ENCODE measurements around the gene DCHS1. TPM values are rescaled to one million over a fixed set of nuclear protein-coding genes. Genes with fewer than 3 reads are reported as not detected.

The DCHS1 gene
- total RNA-seq, 1 donor from 2014 or later = 177 TPM

DNA sequence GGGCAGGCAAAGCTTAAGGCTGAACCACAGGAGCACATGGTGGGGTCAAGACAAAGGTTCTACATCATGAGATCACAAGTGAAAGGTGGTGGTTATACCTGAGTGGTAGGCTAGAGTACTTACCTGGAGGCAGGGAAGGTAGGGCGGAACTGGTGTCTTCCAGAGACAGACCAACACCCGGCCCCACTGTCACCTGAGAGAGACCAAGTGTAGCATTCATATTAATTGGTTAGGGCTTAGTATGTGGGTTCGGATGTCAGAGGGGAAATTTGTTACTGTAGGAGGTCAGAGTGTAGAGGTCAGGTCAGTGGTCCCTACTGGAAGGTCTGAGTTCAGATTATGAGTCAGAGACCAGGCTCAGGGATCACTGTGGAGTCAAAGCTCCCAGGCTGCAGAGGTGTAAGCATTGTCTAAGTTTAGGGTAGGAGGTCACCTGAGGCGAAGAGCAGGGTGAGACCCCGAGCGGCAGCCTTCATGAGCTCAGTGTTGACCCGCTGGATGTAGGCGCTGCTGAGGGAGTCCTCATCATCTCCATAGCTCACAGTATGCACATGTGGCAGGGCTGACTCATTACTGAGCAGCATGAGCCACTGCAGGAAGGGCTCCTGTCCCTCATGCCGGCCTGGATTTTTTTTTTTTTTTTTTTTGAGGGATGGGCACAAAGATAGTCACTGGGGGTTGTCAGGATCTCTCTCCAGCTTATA is 39.6 kb downstream of the DCHS1 start:
- no peak for DNase-seq (ENCODE audit: extremely low read depth, low read depth, low spot score)

DNA sequence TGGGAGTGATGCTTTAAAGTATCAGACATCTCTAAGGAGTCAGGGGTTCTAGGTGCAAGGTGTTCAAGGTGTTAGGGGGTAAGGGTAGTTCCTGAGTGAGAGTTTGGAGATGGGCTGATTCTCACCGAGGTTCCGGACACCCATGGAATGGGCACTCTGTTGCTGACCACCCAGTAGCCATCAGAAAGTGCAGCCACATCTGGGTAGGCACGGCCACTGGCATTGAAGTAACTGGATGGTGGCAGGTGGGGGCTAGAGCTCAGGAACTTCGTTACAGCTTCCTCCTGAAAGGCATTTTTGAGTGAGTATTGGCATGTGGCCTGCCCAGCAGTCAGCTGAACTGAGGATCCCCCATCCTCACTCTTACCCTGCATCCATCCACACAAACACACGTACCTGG is 40.6 kb downstream of the DCHS1 start:
- DNase-seq (ENCODE audit: extremely low read depth, low read depth, low spot score) = no peak

DNA sequence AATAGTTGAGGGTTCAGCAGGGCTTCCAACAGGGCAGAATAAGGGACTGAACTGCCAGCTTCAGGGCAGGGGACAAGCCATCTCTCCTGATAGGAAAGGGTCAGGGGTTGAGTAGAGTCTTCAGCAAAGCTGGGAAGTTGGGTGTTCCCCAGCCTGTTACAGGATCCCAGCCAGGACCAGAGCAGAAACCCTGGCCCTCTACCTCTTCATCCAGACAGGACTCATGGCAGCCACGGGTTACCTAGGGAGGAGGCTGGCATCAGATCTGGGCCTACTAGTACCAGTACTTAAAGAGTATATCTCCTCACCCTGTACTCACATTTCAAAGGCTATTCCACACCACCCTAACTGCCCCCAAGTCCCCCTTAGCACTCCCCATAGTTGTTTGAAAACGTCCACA is 41.2 kb downstream of the DCHS1 start:
- DNase-seq (ENCODE audit: extremely low read depth, low read depth, low spot score) = no peak

DNA sequence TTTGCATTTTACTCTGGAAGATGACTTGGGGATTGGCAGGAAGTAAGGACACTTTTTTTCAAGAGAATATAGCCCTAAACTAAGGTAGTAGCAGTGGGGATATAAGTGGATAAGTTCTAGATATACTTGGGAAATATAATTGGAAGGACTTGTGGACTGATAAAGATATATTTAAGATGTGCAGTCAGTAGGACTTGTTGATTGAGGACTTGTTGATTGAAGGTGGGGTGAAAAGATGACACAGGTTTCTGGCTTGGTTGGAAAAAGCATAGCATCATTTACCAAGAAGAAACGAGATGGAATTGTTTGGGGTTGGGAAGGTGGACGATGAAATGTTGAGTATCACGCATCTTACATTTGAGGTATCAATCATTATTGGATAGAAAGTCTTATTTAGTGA is 42.1 kb downstream of the DCHS1 start:
- DNase-seq (ENCODE audit: extremely low read depth, low read depth, low spot score) = no peak

DNA sequence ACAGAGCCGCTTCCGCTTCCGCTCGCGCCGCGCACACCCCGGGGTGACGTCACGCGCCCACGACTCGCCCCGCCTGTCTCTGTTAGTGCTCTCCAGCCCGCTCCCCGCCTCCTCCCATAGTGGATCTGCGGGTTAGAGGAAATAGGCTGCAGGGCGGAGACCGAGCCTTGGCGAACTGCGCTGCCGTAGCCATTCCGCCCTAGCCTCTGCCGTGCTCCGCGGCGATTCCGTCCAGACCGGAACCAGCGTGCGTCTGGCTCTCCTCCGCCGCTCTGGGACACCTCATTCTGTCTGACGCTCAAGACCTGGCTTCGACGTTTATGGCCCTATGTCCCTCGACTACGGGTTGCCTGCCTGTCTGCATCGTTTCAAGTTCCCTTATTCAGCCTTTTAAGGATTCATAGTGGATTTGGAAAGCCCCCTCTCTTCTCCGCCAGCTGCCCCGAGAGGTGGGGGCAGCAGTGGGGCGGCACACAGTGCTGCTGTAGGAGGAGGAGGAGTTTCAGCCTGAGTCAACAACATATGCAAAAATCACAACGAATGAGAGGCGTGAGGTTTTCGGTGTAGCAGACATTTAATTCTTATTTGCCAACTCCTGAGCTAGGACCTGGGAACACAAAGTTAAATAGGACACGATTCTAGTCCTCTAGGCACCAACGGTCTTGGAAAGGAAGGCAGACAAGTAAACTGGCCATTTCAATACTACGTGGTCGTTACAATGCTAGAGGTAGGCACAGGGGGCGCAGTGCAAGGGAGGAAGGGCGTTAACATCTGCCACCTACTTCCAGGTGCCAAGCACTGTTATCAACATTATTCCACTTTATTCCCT is 43.2 kb downstream of the DCHS1 start, which contains the start of gene TAF10:
Gene TAF10, minus strand, starts transcription at position 4 of the 829 bp plus-strand sequence. CDS start 27 bp downstream, outside the sequence.
- no peak for DNase-seq (ENCODE audit: extremely low read depth, low read depth, low spot score)

DNA sequence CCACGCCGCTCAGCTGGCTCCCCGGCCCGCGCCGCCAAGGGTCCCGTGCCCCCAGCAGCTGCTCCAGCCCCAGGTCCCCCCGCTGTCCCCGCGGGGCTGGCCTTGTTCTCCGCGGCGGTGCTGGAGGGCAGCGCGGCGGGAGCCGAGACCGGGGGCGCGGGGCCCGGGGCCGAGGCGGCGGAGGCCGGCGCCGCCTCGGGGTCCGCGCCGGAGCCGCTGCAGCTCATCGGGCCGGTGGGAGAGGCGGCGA is 43.7 kb downstream of the DCHS1 start:
- no peak for DNase-seq (ENCODE audit: extremely low read depth, low read depth, low spot score)

DNA sequence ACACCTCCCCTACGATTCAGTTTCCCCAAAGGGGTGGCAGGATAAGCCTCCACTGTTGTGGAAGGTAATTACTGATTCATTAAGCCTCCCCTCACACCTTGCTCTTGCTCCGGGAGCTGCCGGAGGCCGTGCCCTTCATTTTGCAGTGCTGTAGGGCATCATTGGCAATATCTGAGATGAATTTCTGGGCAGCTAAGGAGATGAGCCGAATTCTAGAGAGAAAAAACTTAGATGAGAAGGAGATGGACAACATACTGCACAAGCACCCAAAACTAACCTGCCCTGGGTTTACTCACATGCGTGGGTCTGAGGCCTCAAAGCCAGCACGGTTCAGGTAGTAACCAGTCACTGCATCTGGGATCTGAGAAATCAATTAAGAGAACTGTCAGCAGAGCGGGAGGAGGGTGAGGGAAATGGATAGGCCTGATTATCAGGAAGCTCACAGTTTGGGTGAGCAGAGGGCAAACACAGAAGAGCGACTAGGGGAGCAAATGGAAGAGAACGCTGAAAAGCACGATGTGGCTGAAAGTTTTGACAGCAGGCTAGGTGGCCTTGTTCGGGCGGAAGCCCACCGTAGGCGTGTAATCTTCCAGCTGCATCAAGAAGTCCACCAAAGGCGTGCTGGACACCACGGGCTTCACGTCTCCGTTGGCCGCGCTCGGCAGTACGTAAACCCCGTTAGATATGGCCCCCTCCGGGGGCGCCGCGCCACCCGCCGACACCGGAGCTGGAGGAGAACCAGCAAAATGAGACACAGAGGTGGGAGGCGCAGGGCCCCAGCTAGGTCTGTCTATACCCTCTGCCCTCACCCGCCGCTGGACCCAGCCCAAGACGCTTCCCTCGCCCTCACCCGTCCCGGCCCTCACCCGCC is 44.3 kb downstream of the DCHS1 start:
- no peak for DNase-seq (ENCODE audit: extremely low read depth, low read depth, low spot score)

DNA sequence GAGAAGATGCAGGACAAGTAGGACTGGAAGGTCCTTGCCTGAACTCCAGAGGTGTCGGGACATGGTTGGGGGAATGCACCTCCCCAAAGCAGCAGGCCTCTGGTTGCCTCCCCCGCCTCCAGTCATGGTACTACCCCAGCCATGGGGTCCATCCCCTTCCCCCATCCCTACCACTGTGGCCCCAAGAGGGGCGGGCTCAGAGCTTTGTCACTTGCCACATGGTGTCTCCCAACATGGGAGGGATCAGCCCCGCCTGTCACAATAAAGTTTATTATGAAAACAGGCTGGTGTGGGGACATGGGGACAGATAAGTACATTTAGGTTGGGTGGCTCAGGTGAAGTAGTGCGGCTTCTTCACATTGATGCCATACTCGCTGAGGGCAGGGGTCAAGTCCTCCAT is 45.0 kb downstream of the DCHS1 start:
- no peak for DNase-seq (ENCODE audit: extremely low read depth, low read depth, low spot score)

DNA sequence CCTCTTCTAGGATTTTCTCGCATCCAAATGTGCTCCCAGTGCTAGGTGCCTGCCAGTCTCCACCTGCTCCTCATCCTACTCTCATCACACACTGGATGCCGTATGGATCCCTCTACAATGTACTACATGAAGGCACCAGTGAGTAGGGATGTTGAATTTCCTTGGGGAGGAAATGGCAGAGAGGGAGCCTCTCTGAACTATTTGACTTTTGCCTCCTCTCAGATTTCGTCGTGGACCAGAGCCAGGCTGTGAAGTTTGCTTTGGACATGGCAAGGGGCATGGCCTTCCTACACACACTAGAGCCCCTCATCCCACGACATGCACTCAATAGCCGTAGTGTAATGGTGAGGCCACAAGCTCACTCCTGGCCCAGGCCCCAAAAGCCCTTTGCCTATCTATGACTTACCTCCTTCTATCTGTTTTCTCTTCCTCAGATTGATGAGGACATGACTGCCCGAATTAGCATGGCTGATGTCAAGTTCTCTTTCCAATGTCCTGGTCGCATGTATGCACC is 46.0 kb downstream of the DCHS1 start:
- no peak for DNase-seq (ENCODE audit: extremely low read depth, low read depth, low spot score)

DNA sequence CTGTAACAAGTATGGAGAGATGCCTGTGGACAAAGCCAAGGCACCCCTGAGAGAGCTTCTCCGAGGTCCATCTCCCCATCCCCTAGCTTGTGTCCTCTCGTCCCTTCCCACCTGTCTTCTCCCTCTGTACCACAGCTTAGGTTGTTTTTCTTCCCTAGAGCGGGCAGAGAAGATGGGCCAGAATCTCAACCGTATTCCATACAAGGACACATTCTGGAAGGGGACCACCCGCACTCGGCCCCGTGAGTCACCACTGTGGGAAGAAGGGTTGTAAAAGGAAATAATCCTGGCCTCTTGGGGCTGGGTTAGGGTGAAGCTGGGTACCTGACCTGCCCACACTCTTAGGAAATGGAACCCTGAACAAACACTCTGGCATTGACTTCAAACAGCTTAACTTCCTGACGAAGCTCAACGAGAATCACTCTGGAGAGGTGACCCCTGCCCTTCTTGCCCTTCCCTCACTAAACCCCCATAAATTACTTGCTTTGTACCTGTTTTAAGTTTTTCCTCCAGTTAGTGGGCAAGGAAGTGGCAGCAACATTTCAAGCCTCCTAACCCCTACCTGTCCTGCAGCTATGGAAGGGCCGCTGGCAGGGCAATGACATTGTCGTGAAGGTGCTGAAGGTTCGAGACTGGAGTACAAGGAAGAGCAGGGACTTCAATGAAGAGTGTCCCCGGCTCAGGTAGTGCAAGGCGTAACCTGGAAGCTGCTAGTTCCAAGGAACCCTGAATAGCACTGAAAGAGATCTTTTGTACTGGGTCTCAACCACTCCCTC is 46.7 kb downstream of the DCHS1 start:
- no peak for DNase-seq (ENCODE audit: extremely low read depth, low read depth, low spot score)

DNA sequence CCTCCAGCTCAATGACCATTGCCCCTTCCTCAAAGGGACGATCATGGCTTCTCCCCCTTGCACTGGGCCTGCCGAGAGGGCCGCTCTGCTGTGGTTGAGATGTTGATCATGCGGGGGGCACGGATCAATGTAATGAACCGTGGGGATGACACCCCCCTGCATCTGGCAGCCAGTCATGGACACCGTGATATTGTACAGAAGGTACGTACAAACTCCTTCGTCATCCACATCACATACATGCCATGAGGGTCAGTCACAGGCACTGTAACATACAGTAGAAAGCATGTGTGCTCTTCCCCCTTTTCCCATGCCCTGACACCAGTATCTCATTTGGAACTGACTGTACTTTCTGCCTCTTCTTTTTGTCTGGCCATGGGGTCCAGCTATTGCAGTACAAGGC is 47.6 kb downstream of the DCHS1 start:
- no peak for DNase-seq (ENCODE audit: extremely low read depth, low read depth, low spot score)

DNA sequence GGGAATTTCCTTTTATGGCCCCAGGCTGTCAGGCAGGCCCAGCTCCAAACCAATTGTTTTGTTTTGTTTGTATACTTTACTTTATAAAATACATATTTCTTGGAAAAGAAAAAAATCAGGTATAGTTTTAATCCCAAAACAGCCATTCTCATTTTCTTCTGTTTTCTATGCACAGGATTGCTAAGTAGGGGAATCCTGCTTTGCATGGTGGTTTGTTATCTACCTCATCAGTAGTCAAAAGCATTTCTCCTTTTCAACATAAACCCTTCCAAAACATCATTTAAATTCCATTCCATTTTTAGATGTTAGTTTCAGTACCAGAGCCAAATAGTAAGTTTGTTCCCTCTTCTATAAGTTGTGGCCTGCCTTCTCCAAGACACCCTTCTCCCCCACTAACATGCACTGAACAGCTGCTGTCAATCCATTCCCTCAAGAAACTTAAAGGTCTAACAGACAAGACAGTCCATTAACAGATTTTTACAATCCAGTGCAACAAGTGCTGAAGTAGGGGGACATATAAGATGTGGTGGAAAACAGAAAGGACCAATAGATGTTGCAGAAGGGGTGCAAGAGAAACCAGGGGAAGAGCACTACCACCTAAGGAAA is 48.3 kb downstream of the DCHS1 start:
- no peak for DNase-seq (ENCODE audit: extremely low read depth, low read depth, low spot score)

DNA sequence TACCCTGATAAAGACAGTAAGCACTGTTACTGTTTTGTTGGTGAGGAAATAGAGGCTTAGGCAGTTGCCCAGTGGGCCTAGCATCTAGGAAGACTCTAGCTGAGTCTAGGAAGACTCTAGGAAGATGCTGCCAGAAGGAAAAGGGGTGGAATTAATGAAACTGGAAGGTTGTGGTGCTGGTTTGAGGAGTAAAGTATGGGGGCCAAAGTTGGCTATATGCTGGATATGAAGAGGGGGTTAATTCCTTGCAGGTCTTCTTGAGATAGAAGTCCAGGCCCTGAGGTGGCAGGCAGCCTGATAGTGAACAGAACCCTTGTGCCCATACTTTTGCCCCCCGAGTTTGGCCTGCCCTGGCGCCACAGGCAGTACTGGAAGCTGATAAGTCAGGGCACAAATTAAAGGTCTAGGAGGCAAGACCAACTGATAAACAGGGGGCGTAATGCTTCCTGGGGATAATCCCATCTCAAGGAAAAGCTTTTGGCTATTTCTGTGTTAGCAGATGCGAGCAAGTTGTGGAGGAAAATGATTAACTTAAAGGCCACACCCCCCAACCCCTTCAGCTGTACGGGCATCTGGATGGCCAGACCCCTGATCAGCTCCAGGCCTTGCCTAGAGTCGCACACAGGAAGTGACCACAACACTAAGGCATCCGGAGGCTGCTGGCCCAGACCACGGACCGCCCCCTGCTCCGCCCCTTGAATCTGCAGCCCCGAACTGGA is 49.0 kb downstream of the DCHS1 start:
- DNase-seq (ENCODE audit: extremely low read depth, low read depth, low spot score) = peak; percentile 81

DNA sequence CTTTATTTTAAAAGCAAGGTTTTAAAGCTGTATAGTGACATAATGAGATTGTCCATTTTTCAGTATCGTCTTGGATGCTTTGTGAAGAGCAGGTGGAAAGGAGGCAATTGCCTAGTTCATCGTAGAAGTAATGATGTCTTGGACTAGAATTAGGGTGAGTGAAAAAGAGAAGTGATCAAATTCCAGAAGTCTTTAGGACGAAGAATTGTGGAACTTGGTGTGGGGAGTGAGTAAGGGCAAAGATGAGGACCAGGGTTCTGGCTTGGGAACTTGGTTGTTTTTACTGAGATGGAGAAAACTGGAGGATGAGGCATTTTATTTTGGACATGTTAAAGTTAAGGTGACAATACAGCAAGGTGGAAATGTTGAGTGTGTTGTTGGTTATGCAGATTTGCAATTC is 50.8 kb downstream of the DCHS1 start:
- DNase-seq (ENCODE audit: extremely low read depth, low read depth, low spot score) = no peak

DNA sequence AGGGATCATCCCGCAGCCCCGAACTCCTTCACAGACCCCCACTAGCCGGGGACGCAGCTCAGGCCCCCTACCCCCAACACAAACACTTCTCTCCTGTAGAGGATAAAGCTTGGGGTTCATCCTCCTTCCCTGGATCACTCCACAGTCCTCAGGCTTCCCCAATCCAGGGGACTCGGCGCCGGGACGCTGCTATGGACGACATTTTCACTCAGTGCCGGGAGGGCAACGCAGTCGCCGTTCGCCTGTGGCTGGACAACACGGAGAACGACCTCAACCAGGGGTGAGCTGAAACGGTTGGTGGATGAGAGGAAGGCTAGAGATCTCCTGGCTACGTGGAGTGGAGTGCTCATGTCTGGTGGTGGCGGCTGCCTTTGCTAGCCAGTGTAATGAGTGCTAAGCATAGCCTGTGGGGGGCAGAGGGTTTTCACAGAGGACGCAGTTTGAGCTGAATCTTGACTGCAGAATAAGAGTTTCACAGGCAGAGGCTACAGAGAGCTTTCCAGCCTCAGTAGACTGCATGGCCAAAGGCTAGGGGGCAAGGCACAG is 51.5 kb downstream of the DCHS1 start:
- DNase-seq (ENCODE audit: extremely low read depth, low read depth, low spot score) = no peak

DNA sequence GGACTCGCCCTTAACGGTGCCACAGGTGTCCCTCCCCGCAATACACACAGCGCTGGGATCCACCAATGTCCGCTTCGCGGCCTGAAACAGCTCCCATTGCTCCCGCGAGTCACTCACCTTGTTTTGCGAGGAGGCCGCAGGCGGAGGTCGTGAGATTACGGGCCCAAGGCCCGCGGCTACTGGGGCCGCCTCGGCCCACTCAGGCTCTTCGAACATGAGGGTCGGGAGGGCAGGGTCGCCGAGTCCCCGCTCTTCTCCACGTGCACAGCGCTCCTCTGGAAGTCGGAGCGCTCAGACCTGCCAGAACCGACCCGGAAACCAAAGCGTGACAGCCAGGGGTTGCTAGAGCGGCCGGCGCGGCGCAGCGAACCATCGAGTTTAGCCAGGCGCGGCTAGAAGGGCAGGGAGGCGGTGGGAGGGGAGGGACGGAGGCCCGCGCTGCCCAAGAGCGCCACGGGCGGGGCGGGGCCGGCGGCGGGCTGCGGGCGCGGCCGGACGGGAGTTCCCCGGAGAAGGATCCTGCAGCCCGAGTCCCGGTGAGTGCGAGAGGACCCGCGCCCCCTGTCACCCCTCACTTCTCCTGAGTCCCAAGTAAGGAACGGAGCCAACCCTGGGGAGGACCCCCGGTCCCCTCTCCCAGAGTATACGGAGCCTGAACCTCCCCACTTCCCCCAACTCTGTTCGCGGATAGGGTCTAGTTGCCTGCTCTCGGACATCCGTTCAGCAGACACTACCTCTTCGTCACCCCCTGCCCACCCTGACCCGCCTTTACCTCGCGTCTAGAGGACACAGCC is 52.1 kb downstream of the DCHS1 start, which contains the start of the genes ILK and RRP8:
Gene ILK, plus strand, starts transcription at position 488 of the 794 bp plus-strand sequence. CDS start 498 bp downstream, outside the sequence.
Gene RRP8, minus strand, starts transcription at position 330 of the 794 bp plus-strand sequence. Its CDS starts 114 bp downstream, at position 216.
- DNase-seq (ENCODE audit: extremely low read depth, low read depth, low spot score) = no peak

DNA sequence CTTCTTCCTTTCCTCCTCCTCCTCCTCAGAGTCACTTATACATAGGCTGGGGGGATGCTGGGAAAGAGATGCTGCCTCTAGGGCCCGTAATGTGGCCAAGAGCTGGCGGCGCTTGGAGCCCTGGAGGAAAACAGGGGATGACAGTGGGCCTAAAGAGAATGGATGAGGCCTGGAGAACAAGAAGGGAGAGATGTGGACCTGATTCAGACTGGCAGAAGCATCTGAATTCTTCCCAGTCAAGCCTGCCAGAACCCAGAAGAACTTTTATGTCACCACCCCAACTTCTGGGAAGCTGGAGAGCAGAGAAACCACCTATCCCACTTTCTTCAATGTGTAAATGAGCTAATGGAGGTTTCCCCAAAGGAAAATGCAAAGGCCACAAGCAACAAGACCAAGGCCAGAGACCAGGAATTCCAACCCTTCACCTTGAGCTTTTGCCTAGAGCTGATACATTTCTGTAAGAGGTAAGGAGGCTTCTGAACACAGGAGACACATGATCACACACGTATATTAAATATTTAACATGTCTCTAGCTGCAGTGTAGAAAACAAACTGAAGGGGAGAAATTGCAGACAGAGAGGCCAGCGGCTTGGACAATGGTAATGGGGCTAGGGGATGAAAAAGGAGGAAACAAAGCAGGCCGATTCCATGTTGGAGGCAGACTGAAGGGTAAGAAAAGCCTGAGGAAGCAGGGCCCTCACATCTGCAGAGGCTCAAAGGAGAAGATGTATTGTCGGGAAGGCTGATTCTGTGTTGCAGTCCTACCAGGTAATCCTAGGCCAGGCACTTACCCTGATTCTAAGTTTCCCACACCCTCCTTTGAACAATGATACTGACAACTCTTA is 53.3 kb downstream of the DCHS1 start:
- no peak for DNase-seq (ENCODE audit: extremely low read depth, low read depth, low spot score)
